GM23248 (cell line): Measurements from ENCODE around the gene NLRP9.

Source experiments
- EZH2 ChIP-seq: fragments of 200-600 bp; sonication (generic); IDR thresholded peaks from 2 replicates; pipeline ENCODE4 v1.6.1; 2018; ENCODE audit warnings: antibody characterized with exemption, mild to moderate bottlenecking; ENCODE audit not compliant: insufficient read depth, poor library complexity, severe bottlenecking
- EZH2phosphoT487 ChIP-seq: fragments of 200-600 bp; sonication (generic); IDR thresholded peaks from 2 replicates; pipeline ENCODE4 v1.6.1; 2018; ENCODE audit warnings: antibody characterized with exemption, moderate library complexity, mild to moderate bottlenecking, low read depth; ENCODE audit not compliant: insufficient read depth

DNA sequence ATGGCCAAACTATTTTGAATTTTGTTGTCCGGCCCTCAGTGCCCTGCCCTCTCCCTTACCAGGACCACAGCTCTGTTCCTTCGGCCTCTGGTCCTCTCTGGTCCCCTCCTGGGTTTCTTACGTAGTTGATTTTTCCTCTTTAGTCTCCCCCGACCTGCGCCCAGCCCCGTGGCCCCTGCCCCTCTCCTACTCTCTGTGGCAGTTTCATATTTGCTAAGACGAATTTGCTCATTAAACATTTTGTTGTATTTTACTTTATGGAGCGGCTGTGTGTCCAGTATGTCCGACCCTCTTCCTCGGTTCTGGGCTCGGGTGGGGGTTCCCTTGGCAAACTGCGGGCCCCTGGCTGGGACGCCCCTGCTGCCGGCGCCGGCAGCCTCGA lies 63.8 kb downstream of the NLRP9 start:
- TF ChIP-seq EZH2 (no peak), EZH2phosphoT487 (no peak)
